GM21825 (cell line): ENCODE data around the gene FBXL7.

ENCODE experiments used
- ATAC-seq: cut with Tn5 transposase; IDR thresholded peaks from one replicate; pipeline ENCODE4 v1.9.1; 2021; ENCODE audit warnings: mild to moderate bottlenecking, moderate library complexity; ENCODE audit not compliant: unreplicated experiment

FBXL7 gene

GRCh38 chr5:15501091-15501791, 1.3 kb downstream of the FBXL7 start:
- ATAC-seq = no peak

GRCh38 chr5:15502208-15502607, 2.2 kb downstream of the FBXL7 start:
- ATAC-seq = no peak

DNA sequence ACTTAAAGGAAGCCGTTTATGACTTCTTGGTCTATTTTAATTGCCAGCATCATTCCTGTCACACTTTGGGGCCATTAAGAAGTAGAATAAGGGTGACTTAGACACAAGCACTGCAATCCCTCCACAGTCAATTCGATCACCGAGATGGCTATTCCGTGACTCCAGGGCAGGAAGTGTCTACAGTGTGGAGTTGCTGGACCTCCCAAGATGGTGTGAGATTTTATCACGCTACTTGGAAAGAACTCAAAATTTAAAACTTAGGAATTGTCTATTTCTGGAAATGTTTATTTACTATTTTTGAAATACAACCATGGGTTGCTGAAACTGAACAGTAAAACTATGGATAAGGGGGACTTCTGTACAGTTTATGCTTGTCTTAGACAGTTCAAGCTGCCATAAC, 6.2 kb downstream of the FBXL7 start:
- ATAC-seq = no peak

DNA sequence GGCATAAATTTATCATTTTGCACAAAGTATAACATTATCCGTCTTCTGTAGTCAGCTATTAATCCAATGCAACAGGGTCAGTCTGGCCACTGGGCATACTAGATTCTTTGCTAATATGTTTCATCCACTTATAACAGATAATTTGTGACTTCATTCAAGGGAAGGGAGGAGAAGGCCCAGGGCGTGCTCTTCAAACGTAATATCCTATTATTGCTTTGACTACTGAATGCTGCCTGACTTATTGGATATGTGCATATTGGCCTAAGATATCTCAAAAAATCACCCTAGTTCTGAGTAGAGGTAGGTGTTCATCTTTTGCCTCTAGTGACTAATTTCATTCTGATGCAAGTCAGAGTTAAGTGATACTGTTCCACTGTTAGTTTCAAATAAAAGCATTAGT, 6.9 kb downstream of the FBXL7 start:
- no peak for ATAC-seq

DNA sequence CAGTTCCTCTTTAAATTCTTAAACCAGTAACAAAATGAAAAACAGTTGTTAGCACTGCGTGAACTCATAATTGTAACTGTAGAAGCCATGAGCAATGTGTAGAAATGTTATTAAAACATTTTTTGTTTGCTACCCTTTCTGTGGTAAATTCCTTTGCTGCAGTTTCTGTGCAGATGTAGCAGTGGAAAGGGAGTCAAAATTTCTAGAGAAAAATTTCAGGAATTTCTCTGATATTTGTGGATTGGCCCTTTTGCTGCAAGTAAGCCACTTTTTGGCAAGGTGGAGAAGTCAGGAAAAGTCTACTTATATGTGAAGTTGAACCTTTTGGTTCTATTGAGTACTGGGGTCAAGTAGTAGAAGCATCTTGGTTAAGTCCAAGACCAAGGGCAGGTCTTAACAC, 10.1 kb downstream of the FBXL7 start:
- no peak for ATAC-seq

DNA sequence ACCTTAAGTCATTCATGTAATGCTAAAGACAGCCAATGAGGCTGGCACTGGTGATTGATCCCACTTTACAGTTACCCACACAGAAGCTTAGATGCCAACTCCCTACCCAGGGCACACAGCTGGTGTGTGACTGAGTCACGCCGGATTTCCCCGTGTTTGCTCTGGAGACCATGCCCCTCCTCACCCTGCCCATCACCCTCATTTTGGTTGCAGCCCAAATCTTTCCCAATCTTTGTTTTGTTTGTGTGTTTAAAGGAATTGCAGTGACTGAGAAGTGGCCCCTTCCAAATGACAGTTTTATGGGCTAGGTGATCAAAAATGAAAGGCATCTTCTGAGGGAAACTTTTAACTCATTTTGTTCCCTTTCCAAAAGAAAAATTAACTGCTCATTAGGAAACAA, 10.9 kb downstream of the FBXL7 start:
- no peak for ATAC-seq

GRCh38 chr5:15513431-15513830, 13.5 kb downstream of the FBXL7 start:
- no peak for ATAC-seq

- no peak for ATAC-seq
These were observed 13.9 kb downstream of the FBXL7 start for GRCh38 chr5:15513911-15514310.

GRCh38 chr5:15515229-15515628, 15.2 kb downstream of the FBXL7 start:
- no peak for ATAC-seq

DNA sequence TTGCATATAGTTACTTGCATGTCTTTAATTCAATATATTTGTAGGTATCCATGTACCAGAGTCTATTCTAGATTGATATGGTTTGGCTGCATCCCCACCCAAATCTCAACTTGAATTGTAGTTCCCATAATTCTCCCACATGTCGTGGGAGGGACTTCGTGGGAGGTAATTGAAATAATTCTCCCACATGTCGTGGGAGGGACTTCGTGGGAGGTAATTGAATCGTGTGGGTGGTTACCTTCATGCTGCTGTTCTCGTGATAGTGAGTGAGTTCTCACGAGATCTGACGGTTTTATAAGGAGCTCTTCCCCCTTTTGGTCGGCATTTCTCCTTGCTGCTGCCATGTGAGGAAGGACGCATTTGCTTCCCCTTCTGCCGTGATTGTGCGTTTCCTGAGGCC, 16.5 kb downstream of the FBXL7 start:
- ATAC-seq = no peak

DNA sequence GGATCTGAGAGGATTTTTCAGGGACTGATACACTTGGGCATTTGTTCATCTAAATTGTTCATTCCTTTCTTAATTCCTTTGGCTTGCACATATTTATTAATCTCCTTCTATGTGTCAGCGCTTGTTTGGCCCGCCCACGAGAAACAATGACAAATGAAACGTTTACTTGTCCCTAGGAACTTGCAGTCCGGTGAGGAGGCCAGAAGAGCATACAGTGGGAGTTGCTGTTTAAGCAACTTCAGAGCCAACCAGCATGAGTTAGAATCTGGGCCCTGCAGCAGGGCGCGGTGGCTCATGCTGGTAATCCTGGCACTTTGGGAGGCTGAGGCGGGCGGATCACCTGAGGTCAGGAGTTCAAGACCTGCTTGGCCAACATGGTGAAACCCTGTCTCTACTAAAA, 18.8 kb downstream of the FBXL7 start:
- ATAC-seq = no peak

GRCh38 chr5:15520856-15521255, 20.9 kb downstream of the FBXL7 start:
- no peak for ATAC-seq

DNA sequence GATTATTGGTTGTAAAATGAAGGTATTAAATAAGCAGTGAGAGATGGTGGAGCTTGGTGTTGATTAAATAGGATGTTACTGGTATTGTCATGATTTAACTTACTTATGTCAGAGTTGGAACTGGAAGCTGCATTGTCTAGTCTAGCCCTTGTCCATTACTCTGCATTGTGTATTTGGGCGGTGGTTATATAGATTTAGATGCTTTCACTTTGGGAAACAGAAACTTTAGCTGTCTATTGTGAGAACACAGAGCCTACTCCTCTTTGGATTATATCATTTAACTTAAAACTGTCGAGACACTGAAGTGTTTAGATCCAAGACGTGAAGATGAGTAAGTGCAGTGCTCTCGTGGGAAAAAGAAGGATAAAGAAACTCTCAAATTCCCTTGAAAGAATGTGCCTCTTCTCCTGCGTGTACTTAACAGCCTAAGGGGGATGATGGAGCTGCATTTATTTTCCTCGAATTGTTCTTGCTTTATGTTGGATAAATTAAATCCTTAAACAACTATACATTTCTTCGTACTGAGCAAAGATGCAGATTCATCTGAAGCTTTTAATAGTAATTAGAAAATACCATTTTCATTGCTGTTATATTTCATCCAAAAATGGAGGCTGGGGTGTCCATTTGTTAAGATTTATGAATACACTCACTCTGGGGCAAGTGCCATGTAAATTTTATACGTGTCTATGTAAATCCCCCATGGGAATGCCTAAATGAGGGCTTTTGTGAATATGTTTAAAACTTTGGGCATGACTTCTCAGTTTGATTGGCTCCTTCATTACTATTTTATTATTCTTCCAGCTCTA, 21.6 kb downstream of the FBXL7 start:
- ATAC-seq = no peak

DNA sequence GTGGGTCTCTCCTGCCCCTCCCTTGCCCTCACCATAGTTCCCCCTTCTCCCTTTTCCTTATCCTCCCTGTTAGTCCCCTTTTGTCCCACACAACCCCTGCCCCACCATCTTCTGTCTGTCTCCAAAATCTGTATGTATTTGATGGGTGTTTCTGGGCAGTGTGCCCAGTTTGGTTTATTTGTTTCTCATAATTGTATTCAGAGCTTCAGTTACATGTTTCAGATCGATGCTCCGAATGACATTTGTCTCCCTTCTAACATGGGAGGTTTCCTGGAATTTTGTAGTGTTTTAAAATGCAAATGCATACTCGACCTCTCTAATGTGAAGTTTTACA, 22.2 kb downstream of the FBXL7 start:
- ATAC-seq = no peak

- no peak for ATAC-seq
These were observed 24.7 kb downstream of the FBXL7 start for GRCh38 chr5:15524712-15525111.

- ATAC-seq = no peak
These were observed 25.8 kb downstream of the FBXL7 start for GRCh38 chr5:15525703-15526275.

DNA sequence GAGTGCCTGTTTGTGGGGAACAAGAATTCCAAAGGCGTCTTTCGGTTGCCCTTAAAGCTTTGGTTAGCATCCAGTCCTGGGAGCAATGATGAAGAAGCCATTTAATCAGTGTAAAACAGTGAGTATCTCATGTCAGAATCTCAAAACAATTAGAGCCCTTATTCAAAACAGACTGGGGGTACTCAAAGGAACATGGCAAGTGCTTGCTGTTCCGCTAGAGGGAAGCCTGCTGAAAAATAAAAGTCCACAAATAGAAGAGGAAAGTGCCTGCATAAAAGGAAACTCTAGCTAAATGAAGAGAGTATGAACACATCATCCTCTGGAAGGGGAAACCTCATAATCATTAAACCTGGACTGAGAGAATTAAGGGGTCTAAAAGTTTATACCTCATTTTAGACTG, 26.4 kb downstream of the FBXL7 start:
- no peak for ATAC-seq

- ATAC-seq = no peak
These were observed 28.5 kb downstream of the FBXL7 start for GRCh38 chr5:15528476-15528875.

GRCh38 chr5:15529013-15529412, 29.0 kb downstream of the FBXL7 start:
- ATAC-seq = no peak

DNA sequence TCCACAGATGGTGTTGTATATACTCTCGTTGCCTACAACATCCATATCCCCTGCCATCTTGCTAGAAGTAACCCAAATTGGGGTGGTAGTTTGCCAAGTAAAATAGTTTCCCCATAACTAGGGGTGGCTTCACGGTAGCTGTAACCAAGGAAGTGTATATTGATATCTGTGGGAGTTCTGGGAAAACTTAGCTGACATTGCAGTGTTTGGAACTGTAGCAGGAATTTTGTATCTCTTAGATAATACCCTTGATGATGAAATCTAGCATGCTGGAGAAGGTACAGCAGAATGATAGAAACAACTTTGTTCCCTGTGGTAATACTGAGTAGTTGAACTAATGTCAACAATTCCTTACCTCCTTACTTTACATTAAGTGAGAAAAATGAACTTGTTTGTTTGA, 29.8 kb downstream of the FBXL7 start:
- ATAC-seq = no peak

DNA sequence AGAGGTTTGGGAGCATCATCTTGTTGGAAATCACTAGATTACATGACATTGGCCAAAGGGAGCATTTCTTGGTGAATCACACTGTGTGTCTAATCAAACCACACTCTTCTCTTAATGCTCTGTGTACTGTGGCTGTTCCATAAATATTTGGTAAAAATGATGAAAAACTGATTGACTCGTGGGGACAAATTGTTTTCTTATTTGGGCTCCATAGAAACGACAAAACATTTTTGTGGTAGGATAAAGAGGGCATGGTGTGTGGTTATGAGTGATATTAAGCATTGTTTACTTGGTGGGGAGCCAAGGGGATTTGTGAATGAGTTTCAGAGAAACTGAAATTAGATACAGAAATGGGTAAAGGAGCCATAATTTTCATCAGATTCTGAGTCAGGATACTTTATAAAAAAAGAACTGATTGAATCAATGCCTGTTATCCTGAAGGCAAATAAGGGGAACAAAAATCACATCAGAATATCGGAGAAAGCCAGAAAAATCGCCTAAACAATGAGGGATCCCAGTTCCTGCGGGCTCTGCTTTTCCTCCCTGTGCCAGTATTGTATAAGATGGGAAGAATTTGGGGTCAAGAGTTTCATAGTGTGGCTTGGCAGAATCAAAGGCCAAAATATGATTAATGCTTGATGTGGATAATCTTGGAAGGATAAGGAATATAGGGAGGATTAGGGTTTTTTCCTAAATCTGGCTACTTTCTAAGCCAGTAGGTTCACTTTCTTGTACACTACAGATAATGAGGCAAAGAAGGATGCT, 33.3 kb downstream of the FBXL7 start:
- ATAC-seq = no peak

DNA sequence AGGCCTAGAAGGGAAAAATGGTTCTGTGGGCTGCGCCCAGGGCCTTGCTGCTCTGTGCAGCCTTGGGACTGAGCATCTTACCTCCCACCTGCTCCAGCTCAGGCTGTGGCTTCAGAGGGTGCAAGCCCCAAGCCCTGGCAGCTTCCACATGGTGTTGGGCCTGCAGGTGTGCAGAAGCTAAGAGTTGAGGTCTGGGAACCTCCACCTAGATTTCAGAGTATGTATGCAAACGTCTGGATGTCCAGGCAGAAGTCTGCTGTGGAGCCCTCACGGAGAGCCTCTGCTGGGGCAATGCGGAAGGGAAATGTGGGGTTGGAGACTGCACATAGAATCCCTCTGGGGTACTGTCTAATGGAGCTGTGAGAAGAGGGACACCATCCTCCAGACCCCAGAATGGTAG, 36.0 kb downstream of the FBXL7 start:
- no peak for ATAC-seq
